ENCODE data around the gene ADIPOR2. TPM values are rescaled to one million over a fixed set of nuclear protein-coding genes. Genes with fewer than 3 reads are reported as not detected.
A peak's percentile ranks its signal among the peaks of the same experiment; 100 is the strongest.

The ADIPOR2 gene
- total and polyA plus RNA-seq, 5 donors from 2014 or later: 1.8 to 26.3 (median 2.6) TPM

DNA sequence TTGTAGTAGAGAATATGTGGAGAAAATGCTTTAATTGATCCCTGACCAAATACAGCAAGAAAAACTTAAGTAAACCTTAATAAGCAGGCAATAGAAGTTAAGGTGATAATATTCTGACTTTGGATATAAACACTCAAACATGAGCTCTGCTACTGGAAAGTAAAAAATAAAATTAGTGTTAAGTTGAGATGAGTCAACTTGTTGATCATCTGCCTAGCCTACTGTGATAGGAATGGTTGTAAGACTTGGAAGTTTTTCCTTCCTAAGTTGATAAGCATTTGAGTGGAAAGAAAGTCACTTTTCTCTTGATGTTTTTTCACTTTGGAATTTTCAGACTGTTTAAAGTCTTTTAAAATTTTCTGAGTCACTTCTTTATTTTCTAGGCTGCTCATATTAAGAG, 26.0 kb downstream of the ADIPOR2 start:
- Histone ChIP-seq H3K4me1 (ENCODE audit: control insufficient read depth, insufficient read depth, low read length, poor library complexity, severe bottlenecking) (no peaks in the 10 kb centered on the region), H3K9me3 (ENCODE audit: control insufficient read depth in 2 of 2, low read length in 2 of 2) (peaks cover 0 to 6% of the 10 kb centered on the region in 2 experiments), H3K4me3 (ENCODE audit: low read depth, low read length) (no peak overlapping the region), H3K27me3 (ENCODE audit: control insufficient read depth, insufficient read depth, low read length) (no peaks in the 10 kb centered on the region), H3K36me3 (ENCODE audit: control insufficient read depth, insufficient read depth, low read length) (peaks cover 6% of the 10 kb centered on the region), H3K27ac (ENCODE audit: insufficient read depth, low read length, poor library complexity, severe bottlenecking) (no peak overlapping the region)
- ATAC-seq (ENCODE audit: low read depth in 2 of 2): no peak
- Mint-ChIP-seq H3K36me3 (peaks cover 21% of the 10 kb centered on the region), H3K9me3 (peaks cover 0 to 5% (median 2%) of the 10 kb centered on the region in 7 donors), H3K27ac (no peak overlapping the region), H3K4me3 (no peak overlapping the region), H3K4me1 (peaks cover 11 to 73% (median 28%) of the 10 kb centered on the region in 4 donors), H3K27me3 (no peaks in the 10 kb centered on the region)
- DNase-seq: no peak

DNA sequence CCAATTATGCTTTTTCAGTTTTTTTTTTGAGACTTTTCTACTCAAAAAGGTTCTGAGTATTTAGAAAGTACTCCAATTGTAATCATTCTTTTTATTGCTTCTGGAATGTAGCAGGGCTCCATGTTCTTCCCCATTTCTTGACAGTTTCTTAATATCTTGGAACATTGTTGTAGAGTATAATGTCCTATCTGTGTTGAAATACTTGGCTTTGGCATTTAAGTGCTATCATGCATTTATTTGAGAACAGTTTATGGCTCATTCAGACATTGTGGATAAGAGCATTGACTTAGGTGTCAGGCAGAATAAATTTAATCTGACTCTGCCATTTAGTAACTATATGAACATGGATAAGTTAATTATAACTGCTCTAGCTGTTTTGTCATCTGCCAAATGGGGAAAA, 28.3 kb downstream of the ADIPOR2 start:
- ATAC-seq (ENCODE audit: low read depth in 2 of 2) (no peak), DNase-seq (no peak)
- Histone ChIP-seq H3K27me3 (ENCODE audit: control insufficient read depth, insufficient read depth, low read length) (no peaks in the 10 kb centered on the region), H3K4me1 (ENCODE audit: control insufficient read depth, insufficient read depth, low read length, poor library complexity, severe bottlenecking) (no peaks in the 10 kb centered on the region), H3K4me3 (ENCODE audit: low read depth, low read length) (no peak overlapping the region), H3K27ac (ENCODE audit: insufficient read depth, low read length, poor library complexity, severe bottlenecking) (no peak overlapping the region), H3K9me3 (ENCODE audit: control insufficient read depth in 2 of 2, low read length in 2 of 2) (peaks cover 0 to 6% of the 10 kb centered on the region in 2 experiments), H3K36me3 (ENCODE audit: control insufficient read depth, insufficient read depth, low read length) (peaks cover 3% of the 10 kb centered on the region)
- H3K4me1 Mint-ChIP-seq: peaks cover 15 to 70% (median 29%) of the 10 kb centered on the region in 4 donors
- H3K36me3 Mint-ChIP-seq: peaks cover 11% of the 10 kb centered on the region
- H3K27me3 Mint-ChIP-seq: no peaks in the 10 kb centered on the region
- H3K9me3 Mint-ChIP-seq: peaks cover 0 to 5% (median 2%) of the 10 kb centered on the region in 7 donors
- H3K27ac Mint-ChIP-seq: no peak overlapping the region
- H3K4me3 Mint-ChIP-seq: no peak overlapping the region

DNA sequence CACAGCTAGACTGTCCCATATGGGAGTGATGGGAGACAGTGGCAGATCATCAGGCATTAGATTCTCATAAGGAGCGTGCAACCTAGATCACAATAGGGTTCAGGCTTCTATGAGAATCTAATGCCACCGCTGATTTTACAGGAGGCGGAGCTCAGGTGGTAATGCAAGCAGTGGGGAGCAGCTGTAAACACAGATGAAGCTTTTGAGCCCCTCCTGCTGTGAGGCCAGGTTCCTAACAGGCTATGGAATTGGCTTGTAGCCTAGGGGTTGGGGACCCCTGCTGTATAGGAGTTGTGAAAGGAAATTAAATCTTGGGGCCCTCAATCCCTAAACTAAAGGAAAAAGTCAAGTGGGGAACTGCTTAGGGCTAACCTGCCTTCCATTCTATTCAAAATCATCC, 29.6 kb downstream of the ADIPOR2 start:
- no peak for ATAC-seq (ENCODE audit: low read depth in 2 of 2)
- Histone ChIP-seq H3K9me3 (ENCODE audit: control insufficient read depth in 2 of 2, low read length in 2 of 2) (no peaks in the 10 kb centered on the region), H3K4me1 (ENCODE audit: control insufficient read depth, insufficient read depth, low read length, poor library complexity, severe bottlenecking) (no peaks in the 10 kb centered on the region), H3K27me3 (ENCODE audit: control insufficient read depth, insufficient read depth, low read length) (no peaks in the 10 kb centered on the region), H3K36me3 (ENCODE audit: control insufficient read depth, insufficient read depth, low read length) (peaks cover under 1% of the 10 kb centered on the region), H3K4me3 (ENCODE audit: low read depth, low read length) (no peak overlapping the region), H3K27ac (ENCODE audit: insufficient read depth, low read length, poor library complexity, severe bottlenecking) (no peak overlapping the region)
- Mint-ChIP-seq H3K27ac (no peak overlapping the region), H3K4me3 (no peak overlapping the region), H3K27me3 (no peaks in the 10 kb centered on the region), H3K9me3 (no peaks in the 10 kb centered on the region), H3K4me1 (peaks cover 15 to 60% (median 27%) of the 10 kb centered on the region in 4 donors), H3K36me3 (peaks cover 4% of the 10 kb centered on the region)
- DNase-seq: no peak

DNA sequence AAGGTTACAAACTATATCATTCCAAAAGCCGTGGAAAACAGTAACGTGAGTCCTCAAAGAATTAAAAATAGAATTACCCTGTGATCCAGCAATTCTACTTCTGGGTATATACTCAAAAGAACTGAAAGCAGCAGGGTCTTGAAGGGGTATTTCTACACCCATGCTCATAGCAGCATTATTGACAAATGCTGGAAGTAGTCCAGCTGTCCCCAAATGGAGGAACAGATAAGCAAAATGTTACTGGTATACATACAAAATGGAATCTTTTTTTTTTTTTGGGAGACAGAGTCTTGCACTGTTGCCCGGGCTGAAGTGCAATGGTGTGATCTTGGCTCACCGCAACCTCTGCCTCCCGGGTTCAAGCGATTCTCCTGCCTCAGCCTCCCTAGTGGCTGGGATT, 32.9 kb downstream of the ADIPOR2 start:
- ATAC-seq (ENCODE audit: low read depth in 2 of 2) (no peak), DNase-seq (no peak)
- no peak overlapping the region for H3K27ac Mint-ChIP-seq
- Histone ChIP-seq H3K4me3 (ENCODE audit: low read depth, low read length) (no peak overlapping the region), H3K27me3 (ENCODE audit: control insufficient read depth, insufficient read depth, low read length) (no peaks in the 10 kb centered on the region), H3K9me3 (ENCODE audit: control insufficient read depth in 2 of 2, low read length in 2 of 2) (no peaks in the 10 kb centered on the region), H3K4me1 (ENCODE audit: control insufficient read depth, insufficient read depth, low read length, poor library complexity, severe bottlenecking) (no peaks in the 10 kb centered on the region), H3K27ac (ENCODE audit: insufficient read depth, low read length, poor library complexity, severe bottlenecking) (no peak overlapping the region), H3K36me3 (ENCODE audit: control insufficient read depth, insufficient read depth, low read length) (peaks cover 6% of the 10 kb centered on the region)
- H3K4me3 Mint-ChIP-seq: no peak overlapping the region
- peaks cover 15% of the 10 kb centered on the region for H3K36me3 Mint-ChIP-seq
- no peaks in the 10 kb centered on the region for H3K9me3 Mint-ChIP-seq
- peaks cover 17 to 48% (median 28%) of the 10 kb centered on the region in 4 donors for H3K4me1 Mint-ChIP-seq
- no peaks in the 10 kb centered on the region for H3K27me3 Mint-ChIP-seq

DNA sequence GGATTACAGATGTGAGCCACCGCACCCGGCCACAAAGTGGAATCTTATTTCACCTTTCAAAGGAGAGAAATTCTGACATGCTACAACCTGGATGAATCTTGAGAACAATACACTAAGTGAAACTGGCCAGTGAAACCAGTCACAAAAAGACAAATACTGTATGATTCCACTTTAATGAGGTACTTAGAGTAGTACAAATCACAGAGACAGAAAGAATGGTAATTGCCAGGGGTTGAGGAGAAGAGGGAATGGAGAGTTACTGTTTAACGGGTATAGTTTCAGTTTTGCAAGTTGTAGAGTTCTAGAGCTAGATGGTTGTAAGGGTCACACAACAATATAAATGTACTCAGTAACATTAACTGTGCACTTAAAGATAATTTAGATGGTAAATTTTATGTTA, 33.4 kb downstream of the ADIPOR2 start:
- peak overlapping the region in 1 of 3 donors; percentile 12 for H3K27ac Mint-ChIP-seq
- H3K9me3 Mint-ChIP-seq: no peaks in the 10 kb centered on the region
- H3K4me1 Mint-ChIP-seq: peaks cover 14 to 44% (median 30%) of the 10 kb centered on the region in 4 donors
- DNase-seq (no peak), ATAC-seq (ENCODE audit: low read depth in 2 of 2) (no peak)
- H3K4me3 Mint-ChIP-seq: no peak overlapping the region
- no peaks in the 10 kb centered on the region for H3K9me3 ChIP-seq (ENCODE audit: control insufficient read depth in 2 of 2, low read length in 2 of 2)
- no peak overlapping the region for H3K27ac ChIP-seq (ENCODE audit: insufficient read depth, low read length, poor library complexity, severe bottlenecking)
- H3K4me1 ChIP-seq (ENCODE audit: control insufficient read depth, insufficient read depth, low read length, poor library complexity, severe bottlenecking): no peaks in the 10 kb centered on the region
- H3K36me3 Mint-ChIP-seq: peaks cover 15% of the 10 kb centered on the region
- H3K36me3 ChIP-seq (ENCODE audit: control insufficient read depth, insufficient read depth, low read length): peaks cover 6% of the 10 kb centered on the region
- H3K27me3 ChIP-seq (ENCODE audit: control insufficient read depth, insufficient read depth, low read length): no peaks in the 10 kb centered on the region
- H3K27me3 Mint-ChIP-seq: no peaks in the 10 kb centered on the region
- H3K4me3 ChIP-seq (ENCODE audit: low read depth, low read length): no peak overlapping the region

DNA sequence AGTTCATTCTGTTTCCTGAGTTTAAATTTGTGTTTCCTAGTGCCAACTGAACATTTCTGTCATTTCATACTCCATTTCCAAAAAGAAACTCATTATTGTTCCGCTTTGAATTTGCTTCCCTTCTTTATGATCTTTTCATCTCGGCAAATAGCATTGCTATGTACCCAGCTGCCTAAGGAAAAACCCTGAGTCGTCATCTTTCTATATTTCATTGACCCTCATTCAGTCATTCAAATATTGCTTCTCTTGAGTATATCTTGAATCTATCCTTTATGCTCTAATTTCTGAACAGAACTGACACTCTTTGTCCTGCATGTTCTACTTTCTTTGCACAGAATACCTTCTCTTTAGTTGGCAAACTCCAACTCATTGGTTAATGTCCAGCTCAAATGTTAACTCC, 35.9 kb downstream of the ADIPOR2 start:
- Histone ChIP-seq H3K27ac (ENCODE audit: insufficient read depth, low read length, poor library complexity, severe bottlenecking) (no peak overlapping the region), H3K4me1 (ENCODE audit: control insufficient read depth, insufficient read depth, low read length, poor library complexity, severe bottlenecking) (no peaks in the 10 kb centered on the region), H3K27me3 (ENCODE audit: control insufficient read depth, insufficient read depth, low read length) (no peaks in the 10 kb centered on the region), H3K9me3 (ENCODE audit: control insufficient read depth in 2 of 2, low read length in 2 of 2) (no peaks in the 10 kb centered on the region), H3K36me3 (ENCODE audit: control insufficient read depth, insufficient read depth, low read length) (peaks cover 6% of the 10 kb centered on the region), H3K4me3 (ENCODE audit: low read depth, low read length) (no peak overlapping the region)
- ATAC-seq (ENCODE audit: low read depth in 2 of 2): no peak
- Mint-ChIP-seq H3K27ac (peak overlapping the region in 1 of 3 donors; percentile 42), H3K9me3 (no peaks in the 10 kb centered on the region), H3K4me3 (no peak overlapping the region), H3K4me1 (peaks cover 24 to 42% (median 34%) of the 10 kb centered on the region in 4 donors), H3K27me3 (no peaks in the 10 kb centered on the region), H3K36me3 (peaks cover 21% of the 10 kb centered on the region)
- DNase-seq: no peak

DNA sequence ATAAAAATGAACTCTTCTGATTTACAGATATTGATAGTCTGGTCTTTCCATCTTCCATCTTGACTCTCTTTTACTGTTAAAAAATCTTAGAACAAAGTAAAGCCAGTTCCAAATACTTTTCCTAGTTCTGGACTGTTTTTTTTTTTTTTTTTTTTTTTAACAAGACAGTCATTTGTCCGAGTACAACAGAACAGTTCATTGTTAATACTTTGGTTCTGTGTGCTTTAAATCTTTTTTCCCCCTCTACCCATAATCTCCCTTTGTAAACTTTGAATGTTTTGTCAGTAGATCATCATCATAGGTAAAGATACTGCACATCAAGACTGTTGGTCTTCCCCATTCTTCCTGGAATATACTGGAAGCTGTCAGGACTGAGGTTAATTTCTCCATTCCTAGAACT, 38.0 kb downstream of the ADIPOR2 start:
- no peaks in the 10 kb centered on the region for H3K27me3 Mint-ChIP-seq
- ATAC-seq (ENCODE audit: low read depth in 2 of 2) (no peak), DNase-seq (no peak)
- no peaks in the 10 kb centered on the region for H3K27me3 ChIP-seq (ENCODE audit: control insufficient read depth, insufficient read depth, low read length)
- no peak overlapping the region for H3K27ac Mint-ChIP-seq
- peaks cover 6% of the 10 kb centered on the region for H3K36me3 ChIP-seq (ENCODE audit: control insufficient read depth, insufficient read depth, low read length)
- H3K9me3 ChIP-seq (ENCODE audit: control insufficient read depth in 2 of 2, low read length in 2 of 2): no peaks in the 10 kb centered on the region
- H3K4me3 ChIP-seq (ENCODE audit: low read depth, low read length): no peak overlapping the region
- peaks cover 5% of the 10 kb centered on the region for H3K4me1 ChIP-seq (ENCODE audit: control insufficient read depth, insufficient read depth, low read length, poor library complexity, severe bottlenecking)
- peaks cover 30 to 46% (median 37%) of the 10 kb centered on the region in 4 donors for H3K4me1 Mint-ChIP-seq
- H3K27ac ChIP-seq (ENCODE audit: insufficient read depth, low read length, poor library complexity, severe bottlenecking): no peak overlapping the region
- peaks cover 21% of the 10 kb centered on the region for H3K36me3 Mint-ChIP-seq
- no peak overlapping the region for H3K4me3 Mint-ChIP-seq
- peaks cover 0 to 2% (median 0%) of the 10 kb centered on the region in 7 donors for H3K9me3 Mint-ChIP-seq

DNA sequence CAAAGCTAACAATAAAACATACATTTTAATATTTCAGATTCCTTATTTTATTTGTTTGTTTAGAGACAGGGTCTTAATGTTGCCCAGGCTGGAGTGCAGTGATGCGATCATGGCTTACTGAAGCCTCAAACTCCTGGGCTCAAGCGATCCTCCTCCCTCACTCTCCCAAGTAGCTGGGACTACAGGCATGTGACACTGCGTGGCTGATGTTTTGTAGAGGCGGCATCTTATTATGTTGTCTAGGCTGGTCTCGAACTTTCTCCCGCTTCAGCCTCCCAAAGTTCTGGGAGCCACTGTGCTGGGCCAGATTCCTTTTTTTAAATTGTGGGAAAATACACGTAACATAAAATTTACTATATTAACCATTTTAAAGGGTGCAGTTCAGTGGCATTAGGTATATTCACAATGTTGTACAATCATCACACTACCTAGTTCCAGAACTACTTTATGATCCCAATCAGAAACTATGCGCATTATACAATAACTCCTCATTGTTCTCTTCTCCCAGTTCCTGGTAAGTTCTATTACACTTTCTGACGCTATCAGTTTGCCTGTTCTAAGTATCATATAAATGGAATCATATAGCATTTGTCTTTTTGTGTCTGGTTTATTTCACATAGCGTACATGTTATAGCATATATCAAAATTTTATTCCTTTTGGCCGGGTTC, 40.3 kb downstream of the ADIPOR2 start:
- Mint-ChIP-seq H3K4me1 (peaks cover 30 to 46% (median 33%) of the 10 kb centered on the region in 4 donors), H3K27me3 (no peaks in the 10 kb centered on the region), H3K27ac (peak overlapping the region in 1 of 3 donors; percentile 17), H3K9me3 (peaks cover 0 to 2% (median 0%) of the 10 kb centered on the region in 7 donors), H3K36me3 (peaks cover 17% of the 10 kb centered on the region), H3K4me3 (no peak overlapping the region)
- Histone ChIP-seq H3K27ac (ENCODE audit: insufficient read depth, low read length, poor library complexity, severe bottlenecking) (no peak overlapping the region), H3K9me3 (ENCODE audit: control insufficient read depth in 2 of 2, low read length in 2 of 2) (no peaks in the 10 kb centered on the region), H3K4me1 (ENCODE audit: control insufficient read depth, insufficient read depth, low read length, poor library complexity, severe bottlenecking) (peaks cover 5% of the 10 kb centered on the region), H3K27me3 (ENCODE audit: control insufficient read depth, insufficient read depth, low read length) (no peaks in the 10 kb centered on the region), H3K36me3 (ENCODE audit: control insufficient read depth, insufficient read depth, low read length) (peaks cover 4% of the 10 kb centered on the region), H3K4me3 (ENCODE audit: low read depth, low read length) (no peak overlapping the region)
- DNase-seq (no peak), ATAC-seq (ENCODE audit: low read depth in 2 of 2) (no peak)

Data from CD4-positive, CD25-positive, alpha-beta regulatory T cell (primary cell).